SK-N-MC (cell line): ENCODE measurements around the gene PRKAB1.

Experiments
- EZH2 ChIP-seq: fragments of 200-600 bp; sonication (generic); IDR thresholded peaks from one replicate; pipeline ENCODE4 v1.6.1; 2017; ENCODE audit warnings: antibody characterized with exemption
- FOXP2 ChIP-seq: optimal IDR thresholded peaks from 2 replicates; pipeline ENCODE3; 2011; ENCODE audit warnings: mild to moderate bottlenecking, moderate library complexity; ENCODE audit not compliant: insufficient read depth; ENCODE audit errors: extremely low read length, control extremely low read depth
- POLR2AphosphoS5 ChIP-seq: IDR thresholded peaks from 2 replicates; pipeline ENCODE4 v1.6.1; 2012; ENCODE audit warnings: mild to moderate bottlenecking, low read depth, low read length, borderline replicate concordance

- TF ChIP-seq POLR2AphosphoS5, result no peak
- TF ChIP-seq EZH2, result no peak
- no peak for TF ChIP-seq FOXP2
Measured at GRCh38 chr12:119704065-119704747, 36.3 kb downstream of the PRKAB1 start.
